HL-60 (cell line): ENCODE data around the gene PPARGC1A.

Experiments used
- DNase-seq, 2 experiments: peaks; one replicate each; pipeline ENCODE4 v3.0.0-alpha.2; 2010 to 2020; ENCODE audit warnings: low read depth in 1 of 2, low spot score in 1 of 2
- H3K27ac ChIP-seq: fragments of 250-450 bp; sonication (Bioruptor Pico); replicated peaks from 2 replicates; pipeline ENCODE4 v1.5.1; 2020; ENCODE audit warnings: mild to moderate bottlenecking, moderate library complexity
- H3K27me3 ChIP-seq: fragments of 250-450 bp; sonication (Bioruptor Pico); 2 replicates; pipeline ENCODE4 v1.5.1; 2021; ENCODE audit warnings: mild to moderate bottlenecking, moderate library complexity; ENCODE audit not compliant: insufficient read depth, poor library complexity, severe bottlenecking
- H3K4me3 ChIP-seq: replicated peaks from 2 replicates; pipeline ENCODE4 v1.5.1; 2011; ENCODE audit warnings: mild to moderate bottlenecking, control low read depth, low read length; ENCODE audit not compliant: insufficient read depth
- CTCF ChIP-seq: IDR thresholded peaks from one replicate; pipeline ENCODE4 v1.5.1; 2011; ENCODE audit warnings: low read length, control low read depth, inconsistent platforms; ENCODE audit not compliant: insufficient read depth
- GABPA ChIP-seq: IDR thresholded peaks from 2 replicates; pipeline ENCODE4 v1.6.1; 2012; ENCODE audit warnings: low read depth
- POLR2AphosphoS5 ChIP-seq: IDR thresholded peaks from 2 replicates; pipeline ENCODE4 v1.6.1; 2012; ENCODE audit warnings: low read depth
- REST ChIP-seq: IDR thresholded peaks from 2 replicates; pipeline ENCODE4 v1.6.1; 2012; ENCODE audit warnings: low read depth; ENCODE audit not compliant: insufficient replicate concordance
- SPI1 ChIP-seq: IDR thresholded peaks from 2 replicates; pipeline ENCODE4 v1.6.1; 2012; ENCODE audit warnings: low read depth, mild to moderate bottlenecking, borderline replicate concordance

The PPARGC1A gene

DNA sequence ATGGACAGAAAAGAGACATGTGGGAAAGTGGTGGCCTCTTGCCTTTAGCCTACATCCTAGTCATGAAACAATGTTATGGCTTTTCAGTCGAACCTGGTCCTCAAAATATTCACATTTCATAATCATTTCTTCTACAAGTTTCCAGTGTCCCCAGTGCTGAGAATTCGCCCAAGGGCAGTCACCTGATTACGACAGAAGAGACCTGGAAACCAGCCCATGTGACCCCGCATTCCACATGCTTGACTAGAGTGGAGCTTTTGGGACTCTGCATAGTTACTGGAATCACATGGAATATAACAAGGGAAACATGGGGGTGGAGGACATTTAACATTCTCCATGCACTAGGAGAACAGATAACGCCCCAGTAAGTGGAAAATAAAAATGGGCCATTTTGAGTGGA lies 100.1 kb downstream of the PPARGC1A start:
- Histone ChIP-seq H3K4me3 (no peak overlapping the region), H3K27me3 (no peaks in the 10 kb centered on the region), H3K27ac (no peak overlapping the region)
- TF ChIP-seq REST (no peak), POLR2AphosphoS5 (no peak), CTCF (no peak), SPI1 (no peak), GABPA (no peak)
- no peak for DNase-seq

DNA sequence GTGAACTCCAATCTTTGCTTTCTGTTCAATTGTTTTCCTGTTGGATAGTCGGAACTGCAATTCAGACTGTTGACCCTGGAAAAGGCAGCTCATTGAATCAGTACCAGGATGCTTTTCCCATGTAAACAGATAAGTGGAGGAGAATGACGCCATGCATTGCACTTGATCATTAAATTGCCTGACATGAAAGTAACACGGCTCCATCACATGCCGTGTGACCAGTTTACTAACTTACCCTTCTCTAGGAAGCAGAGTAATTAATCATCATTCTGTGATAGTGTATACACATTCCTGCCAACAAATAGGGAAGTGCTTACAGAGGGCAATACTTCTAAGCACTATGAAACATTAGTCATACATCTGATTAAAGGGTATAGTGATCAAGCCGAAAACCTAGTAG lies 101.4 kb downstream of the PPARGC1A start:
- no peak for TF ChIP-seq CTCF
- TF ChIP-seq SPI1 = peak; percentile 51
- no peak overlapping the region for H3K4me3 ChIP-seq
- DNase-seq = no peak
- H3K27ac ChIP-seq = no peak overlapping the region
- H3K27me3 ChIP-seq = no peaks in the 10 kb centered on the region

- TF ChIP-seq SPI1 (no peak), POLR2AphosphoS5 (no peak), REST (no peak), CTCF (no peak), GABPA (no peak)
- H3K4me3 ChIP-seq = no peak overlapping the region
- no peak overlapping the region for H3K27ac ChIP-seq
- H3K27me3 ChIP-seq = no peaks in the 10 kb centered on the region
- no peak for DNase-seq
These were observed 101.8 kb downstream of the PPARGC1A start for GRCh38 chr4:23788027-23788426.

- DNase-seq = no peak
- H3K4me3 ChIP-seq = no peak overlapping the region
- no peaks in the 10 kb centered on the region for H3K27me3 ChIP-seq
- H3K27ac ChIP-seq = no peak overlapping the region
- TF ChIP-seq POLR2AphosphoS5 (no peak), CTCF (no peak), REST (no peak), GABPA (no peak)
These were observed 106.9 kb downstream of the PPARGC1A start for GRCh38 chr4:23782778-23783437.
